GM04504 (cell line): ENCODE results near the gene KAZN.

Source experiments
- DNase-seq: peaks from one replicate; pipeline ENCODE4 v3.0.0-alpha.2; 2012; ENCODE audit warnings: low read depth

The KAZN gene

GRCh38 chr1:14590411-14591180, 7.9 kb upstream of the KAZN start:
- no peak for DNase-seq

GRCh38 chr1:14591600-14591999, 6.9 kb upstream of the KAZN start:
- no peak for DNase-seq

DNA sequence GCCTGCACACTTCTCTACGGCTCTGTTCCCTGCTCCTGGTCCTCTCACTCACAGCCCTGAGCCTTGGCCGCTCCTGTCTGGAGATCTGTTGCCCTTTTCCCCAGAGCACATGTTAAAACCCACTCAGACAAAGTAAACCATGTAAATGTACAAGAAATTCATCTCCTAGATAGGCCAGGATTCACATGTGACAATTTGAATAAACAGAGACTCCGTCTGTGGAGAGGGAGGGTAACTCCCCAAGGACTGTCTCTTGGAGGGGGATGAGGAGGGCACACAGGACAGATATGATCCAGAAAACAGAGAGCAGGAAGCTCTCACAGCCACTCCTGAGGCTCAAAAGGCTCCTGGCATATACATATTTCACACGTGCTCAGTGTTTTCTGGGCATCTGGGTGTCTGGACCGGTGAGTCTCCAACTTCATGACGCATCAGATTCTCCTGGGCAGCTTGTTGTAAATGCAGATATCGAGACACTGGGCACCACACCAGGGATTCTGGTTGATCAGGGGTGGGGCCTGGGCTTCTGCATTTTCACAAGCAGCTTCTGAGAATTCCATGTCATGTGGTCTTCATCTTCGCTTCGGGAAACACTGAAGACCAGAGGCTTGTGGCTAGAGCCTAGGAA, 6.4 kb upstream of the KAZN start:
- DNase-seq, result no peak

GRCh38 chr1:14593302-14593701, 5.2 kb upstream of the KAZN start:
- no peak for DNase-seq

DNA sequence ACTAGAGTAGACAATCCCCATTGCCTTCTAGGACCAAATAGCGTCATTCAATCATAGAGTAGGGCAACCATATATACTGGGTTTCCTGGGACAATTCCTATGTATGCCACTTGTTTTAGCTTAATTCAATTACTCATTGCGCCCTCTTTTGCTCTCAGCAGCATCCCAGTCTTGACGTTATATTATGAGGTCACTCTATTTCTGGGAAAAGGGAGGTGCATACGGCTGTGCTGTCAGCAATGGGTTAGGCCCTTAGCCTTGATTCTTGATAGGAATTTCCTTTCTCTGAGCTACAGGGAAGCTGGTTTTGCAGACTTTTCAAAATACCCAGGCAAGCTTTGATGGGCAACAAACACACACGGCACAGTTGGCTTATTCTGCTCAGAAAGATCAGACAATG, 4.4 kb upstream of the KAZN start:
- DNase-seq, result no peak

- no peak for DNase-seq
These were observed 1.9 kb upstream of the KAZN start for GRCh38 chr1:14596591-14596990.

GRCh38 chr1:14597343-14598006, 1.0 kb upstream of the KAZN start:
- no peak for DNase-seq

DNA sequence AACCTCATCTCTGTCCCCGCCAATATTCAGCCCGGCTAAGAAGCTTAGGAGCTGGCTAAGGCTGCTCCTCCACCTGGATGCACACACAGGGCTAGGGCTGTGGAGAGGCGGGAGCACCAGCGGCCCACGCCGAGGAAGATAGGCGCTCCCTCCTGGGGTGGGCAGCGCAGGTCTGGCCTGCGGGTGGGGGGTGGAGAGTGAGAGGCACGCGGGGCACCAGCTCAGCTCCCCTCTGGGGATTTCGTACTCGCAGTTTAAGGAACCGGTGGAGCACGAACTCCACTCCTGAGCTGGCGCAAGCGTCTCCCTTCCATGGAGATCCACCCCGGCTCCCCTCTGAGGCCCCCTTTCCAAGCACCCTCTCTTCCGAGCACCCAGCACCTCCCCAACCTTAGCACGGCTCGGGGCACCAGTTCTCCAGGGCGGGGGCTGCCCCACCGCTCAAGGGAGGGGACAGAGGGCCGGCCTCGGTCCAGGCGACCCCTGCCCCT, 433 bp upstream of the KAZN start:
- no peak for DNase-seq

GRCh38 chr1:14599183-14599791, 802 bp downstream of the KAZN start:
- no peak for DNase-seq

GRCh38 chr1:14599800-14600199, 1.3 kb downstream of the KAZN start:
- no peak for DNase-seq

DNA sequence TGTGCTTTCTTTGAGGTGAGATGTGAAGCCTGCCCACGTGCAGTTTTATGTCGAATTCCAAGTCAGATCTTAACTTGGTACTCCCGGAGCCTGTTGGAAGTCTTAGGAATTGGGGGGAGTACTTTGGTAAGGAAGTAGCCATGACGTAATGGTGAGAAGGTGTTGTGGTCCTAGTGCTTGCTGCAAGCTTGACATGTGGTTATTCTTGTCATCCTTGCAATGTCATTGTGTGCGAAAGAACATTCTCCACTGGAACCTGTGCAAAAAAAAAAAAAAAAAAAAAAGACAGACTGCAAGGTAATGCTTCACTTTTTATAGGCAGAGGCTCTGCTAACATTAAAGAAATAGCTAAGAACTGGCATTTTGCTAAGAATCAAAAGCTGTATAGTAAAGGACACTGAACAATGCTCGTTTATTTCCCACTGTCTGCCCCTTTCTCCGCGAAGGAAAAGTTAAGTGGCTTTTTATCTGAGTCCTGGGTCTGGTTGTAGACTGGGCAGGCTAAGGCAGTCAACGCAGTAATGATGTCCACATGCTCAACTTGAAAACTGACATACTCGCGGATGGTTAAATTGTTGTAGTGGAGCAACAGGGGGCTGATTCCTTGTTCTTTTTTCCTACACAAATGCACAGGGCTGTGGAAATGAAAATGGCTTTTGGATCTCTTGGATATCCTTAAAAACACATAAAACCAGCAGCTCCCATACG, 2.1 kb downstream of the KAZN start:
- no peak for DNase-seq

- no peak for DNase-seq
These were observed 3.7 kb downstream of the KAZN start for GRCh38 chr1:14602136-14602535.

- no peak for DNase-seq
These were observed 5.2 kb downstream of the KAZN start for GRCh38 chr1:14603645-14604044.

GRCh38 chr1:14604414-14604813, 5.9 kb downstream of the KAZN start:
- DNase-seq, result no peak

DNA sequence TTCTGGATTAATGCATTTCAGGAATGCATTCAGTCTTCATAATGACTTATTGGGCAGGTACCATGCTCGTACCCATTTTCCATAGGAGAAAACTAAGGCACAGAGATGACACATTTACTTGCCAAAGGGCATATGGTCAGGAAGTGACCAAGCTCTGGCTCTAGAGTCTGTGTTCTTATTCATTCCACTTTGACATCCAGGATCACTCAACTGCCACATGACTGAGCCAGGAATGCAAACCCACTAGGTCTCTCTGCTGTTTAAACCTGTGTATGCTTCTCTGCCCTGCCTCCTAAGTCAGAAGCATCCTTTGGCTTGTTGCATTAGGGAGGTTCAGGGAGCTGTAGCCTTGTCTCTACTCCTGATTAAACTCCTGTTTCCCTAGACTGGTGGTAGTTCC, 7.5 kb downstream of the KAZN start:
- no peak for DNase-seq

- no peak for DNase-seq
These were observed 8.1 kb downstream of the KAZN start for GRCh38 chr1:14606632-14607031.

GRCh38 chr1:14607295-14607694, 8.8 kb downstream of the KAZN start:
- no peak for DNase-seq

DNA sequence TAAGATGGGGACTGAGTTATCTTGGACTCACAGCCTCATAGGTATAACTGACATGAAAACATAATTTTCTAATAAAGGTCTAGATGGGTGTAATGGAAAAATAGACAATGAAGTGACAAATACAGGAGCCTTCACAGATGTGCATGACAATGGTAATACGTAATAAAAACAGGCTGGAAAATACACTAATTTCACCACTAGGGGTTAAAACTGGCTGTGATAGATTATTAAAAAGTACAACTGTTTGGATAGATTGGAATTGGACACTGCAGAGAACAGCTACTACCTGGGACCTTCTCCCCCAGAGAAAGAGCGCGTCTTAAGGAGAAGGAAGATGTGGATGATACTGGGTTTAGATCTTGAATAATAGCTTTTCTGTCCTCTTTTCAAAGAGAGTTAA, 9.8 kb downstream of the KAZN start:
- DNase-seq, result no peak

- DNase-seq, result no peak
These were observed 12.3 kb downstream of the KAZN start for GRCh38 chr1:14610761-14611160.

- DNase-seq, result no peak
These were observed 13.3 kb downstream of the KAZN start for GRCh38 chr1:14611792-14612191.

GRCh38 chr1:14612256-14612655, 13.8 kb downstream of the KAZN start:
- DNase-seq, result no peak

DNA sequence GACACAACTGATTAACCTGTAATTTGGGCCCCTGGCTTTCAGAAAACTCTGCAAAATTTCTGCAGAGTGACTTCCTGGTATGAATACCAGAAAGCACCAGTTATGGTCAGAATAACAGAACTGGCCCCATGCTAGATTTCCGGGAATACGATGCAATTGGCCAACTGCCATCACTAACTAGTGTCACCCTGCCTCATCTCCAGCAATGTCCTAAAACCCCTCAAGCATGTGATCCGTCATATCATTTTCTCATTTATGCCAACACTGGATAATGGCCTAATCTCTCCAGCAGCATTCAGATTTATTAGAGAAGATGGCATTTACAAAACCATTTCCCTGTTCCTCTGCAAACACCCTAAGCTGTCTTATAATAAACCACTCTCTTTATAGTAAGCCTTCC, 15.4 kb downstream of the KAZN start:
- no peak for DNase-seq
